OCI-LY1 (cell line): ENCODE measurements around the gene GON7.

Experiments
- EZH2 ChIP-seq: fragments of 200-600 bp; sonication (generic), shearing (Covaris generic); IDR thresholded peaks from 2 replicates; pipeline ENCODE4 v1.8.0; 2017; ENCODE audit warnings: borderline replicate concordance, mixed run types, mild to moderate bottlenecking, antibody characterized with exemption, low read length, moderate library complexity, mixed read lengths
- TF ChIP-seq, protein P1 (sequence below): fragments of 200-600 bp; sonication (generic), shearing (Covaris generic); IDR thresholded peaks from 2 replicates; pipeline ENCODE4 v1.5.1; 2017; ENCODE audit warnings: mild to moderate bottlenecking, antibody characterized with exemption, low read length, moderate library complexity, mixed read lengths

DNA sequence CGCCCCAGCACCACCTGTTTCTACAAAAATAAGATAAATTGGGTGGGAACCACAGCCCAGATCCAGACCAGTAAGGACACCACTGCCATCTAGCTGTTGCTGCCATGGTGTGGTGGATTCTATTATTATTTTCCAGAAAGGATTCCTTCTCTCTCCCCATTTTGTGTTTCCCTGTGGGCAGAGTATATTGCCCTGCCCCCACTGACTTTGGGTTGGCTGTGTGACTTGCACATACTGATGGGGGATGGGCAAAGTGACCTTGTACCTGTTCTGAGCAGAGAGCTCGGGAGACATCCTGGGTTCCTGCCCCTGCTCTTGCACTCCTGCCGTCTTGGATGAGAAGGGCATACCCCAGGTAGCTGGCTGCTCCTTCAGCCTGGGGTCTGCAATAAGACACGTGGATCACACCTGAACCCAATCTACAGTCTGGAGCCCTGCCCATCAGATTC lies 46.5 kb downstream of the GON7 start:
- TF ChIP-seq, protein P1, sequence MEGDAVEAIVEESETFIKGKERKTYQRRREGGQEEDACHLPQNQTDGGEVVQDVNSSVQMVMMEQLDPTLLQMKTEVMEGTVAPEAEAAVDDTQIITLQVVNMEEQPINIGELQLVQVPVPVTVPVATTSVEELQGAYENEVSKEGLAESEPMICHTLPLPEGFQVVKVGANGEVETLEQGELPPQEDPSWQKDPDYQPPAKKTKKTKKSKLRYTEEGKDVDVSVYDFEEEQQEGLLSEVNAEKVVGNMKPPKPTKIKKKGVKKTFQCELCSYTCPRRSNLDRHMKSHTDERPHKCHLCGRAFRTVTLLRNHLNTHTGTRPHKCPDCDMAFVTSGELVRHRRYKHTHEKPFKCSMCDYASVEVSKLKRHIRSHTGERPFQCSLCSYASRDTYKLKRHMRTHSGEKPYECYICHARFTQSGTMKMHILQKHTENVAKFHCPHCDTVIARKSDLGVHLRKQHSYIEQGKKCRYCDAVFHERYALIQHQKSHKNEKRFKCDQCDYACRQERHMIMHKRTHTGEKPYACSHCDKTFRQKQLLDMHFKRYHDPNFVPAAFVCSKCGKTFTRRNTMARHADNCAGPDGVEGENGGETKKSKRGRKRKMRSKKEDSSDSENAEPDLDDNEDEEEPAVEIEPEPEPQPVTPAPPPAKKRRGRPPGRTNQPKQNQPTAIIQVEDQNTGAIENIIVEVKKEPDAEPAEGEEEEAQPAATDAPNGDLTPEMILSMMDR: peak; percentile 50
- no peak for TF ChIP-seq EZH2
